GM18507 (cell line): ENCODE measurements around the gene ELMO1.

Experiments
- DNase-seq: peaks from one replicate; pipeline ENCODE4 v3.0.0; 2011; ENCODE audit warnings: low read depth; ENCODE audit not compliant: insufficient read length; ENCODE audit errors: extremely low spot score
- FAIRE-seq: peaks from 2 replicates; lab custom pipeline; 2011; peaks lifted over from hg19 to GRCh38; lab: Jason Lieb, UNC

The ELMO1 gene

DNA sequence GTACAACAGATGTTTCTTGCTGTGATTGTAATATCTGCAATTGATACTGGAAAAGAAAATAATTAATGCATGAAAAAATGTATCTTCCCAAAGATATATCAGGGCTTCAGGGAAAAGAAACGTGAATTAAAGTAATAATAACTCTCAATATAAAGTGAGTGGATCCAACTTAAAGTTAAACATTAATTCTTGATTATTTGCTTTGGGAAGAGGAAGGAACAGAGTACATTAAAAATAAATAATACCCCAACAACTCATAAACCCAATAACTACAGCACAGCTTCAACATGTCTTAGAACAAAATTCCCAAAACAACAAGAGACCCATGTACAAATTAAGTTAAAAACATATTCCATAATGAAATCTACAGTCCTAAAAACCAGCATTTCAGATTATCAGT lies 33.0 kb downstream of the ELMO1 start:
- DNase-seq = no peak
- FAIRE-seq = no peak

DNA sequence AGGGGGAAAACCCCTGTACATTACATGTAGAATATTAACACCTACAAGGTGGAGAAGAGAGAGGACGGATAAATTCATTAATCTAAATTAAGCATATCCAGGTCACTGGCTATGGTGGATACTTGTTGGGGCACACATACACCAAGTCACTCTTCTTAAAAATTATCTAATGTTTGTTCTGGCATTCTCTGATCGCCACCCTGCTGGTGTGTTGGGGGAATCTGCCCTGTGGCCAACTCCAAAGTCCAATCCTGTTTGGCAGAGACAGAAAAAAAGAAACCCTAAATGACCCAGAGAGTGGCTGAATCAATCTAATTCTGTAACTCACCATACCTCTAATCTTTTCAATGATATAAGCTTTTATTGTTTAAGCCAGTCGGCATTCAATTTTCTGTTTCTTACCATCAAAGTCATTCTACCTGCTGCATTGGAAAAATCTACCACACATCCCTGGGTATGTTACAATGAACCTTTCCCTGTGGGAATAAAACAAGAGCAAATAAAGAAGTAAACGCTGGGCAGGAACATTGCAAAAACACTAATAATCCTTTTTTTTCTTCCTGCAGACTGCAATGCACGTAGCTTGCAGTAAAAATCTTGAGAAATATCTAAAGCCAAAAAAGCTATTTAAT lies 34.2 kb downstream of the ELMO1 start:
- FAIRE-seq (no peak), DNase-seq (no peak)

DNA sequence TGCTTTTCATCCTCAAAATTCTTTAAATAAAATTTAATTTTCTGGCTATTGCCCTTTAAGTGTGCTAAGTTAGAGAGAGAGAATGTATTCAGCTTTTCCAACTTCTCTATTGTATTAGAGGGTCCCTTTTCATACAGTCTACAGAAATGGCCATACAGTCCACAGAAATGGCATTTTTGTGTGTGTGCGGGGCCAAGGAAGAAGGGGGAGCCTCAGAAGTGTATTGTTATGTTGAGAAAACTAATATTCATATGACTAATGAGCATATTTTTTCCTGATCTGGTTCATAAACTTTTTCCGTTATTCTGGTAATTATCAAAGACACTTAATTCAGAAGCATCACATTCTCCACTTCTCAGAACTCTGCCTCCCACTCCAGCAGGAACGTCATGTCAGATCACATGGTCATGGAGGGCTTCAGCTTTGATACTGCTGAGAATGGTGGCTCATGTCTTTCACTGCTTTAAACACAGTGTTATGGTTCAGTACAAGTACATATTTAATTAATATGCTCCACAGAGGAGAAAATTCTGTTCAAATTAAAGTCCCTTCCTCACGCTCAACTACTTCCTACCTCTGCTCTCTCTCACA lies 37.1 kb downstream of the ELMO1 start:
- no peak for FAIRE-seq
- DNase-seq = no peak

DNA sequence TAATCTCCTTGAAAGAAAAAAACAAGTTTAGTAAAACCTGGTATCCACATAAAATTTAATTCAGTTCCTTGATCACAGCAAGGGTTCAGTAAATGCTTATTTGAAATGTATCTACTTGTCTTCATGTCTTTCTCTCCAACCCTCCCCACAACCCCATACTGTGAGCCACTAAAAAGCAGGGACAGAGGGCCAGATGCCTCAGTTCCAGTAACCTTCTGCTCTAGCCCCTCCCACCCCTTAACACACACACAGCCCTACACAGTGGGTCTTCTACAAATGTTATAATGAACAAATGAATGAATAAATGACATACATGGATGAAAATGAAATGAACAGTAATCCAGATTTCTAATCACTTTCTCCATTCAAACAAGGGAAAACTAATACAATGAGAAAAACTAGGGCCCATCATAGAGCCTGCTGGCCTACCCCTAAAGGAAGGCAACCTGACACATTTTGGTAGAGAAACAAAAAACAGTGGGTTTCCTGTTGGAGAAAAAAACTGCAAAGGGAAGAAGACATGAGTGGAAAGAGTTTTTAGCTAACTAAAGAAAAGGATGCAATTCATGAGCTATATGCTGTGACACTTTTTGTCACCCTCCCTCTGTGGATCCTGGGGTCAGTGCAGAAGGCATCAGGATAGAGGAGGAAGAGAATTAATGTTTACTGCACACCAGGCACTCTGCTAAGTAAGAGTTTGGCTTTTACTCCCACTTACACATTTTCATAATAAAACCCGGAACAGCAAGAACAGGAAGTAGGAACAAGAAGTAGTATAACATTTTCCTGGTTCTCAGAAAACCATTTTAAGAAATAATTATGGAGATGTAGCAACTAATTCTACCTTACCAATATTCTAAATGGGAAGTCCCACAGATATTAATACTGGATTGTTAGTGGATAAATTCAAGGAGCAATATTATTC lies 38.1 kb downstream of the ELMO1 start:
- DNase-seq (no peak), FAIRE-seq (no peak)

DNA sequence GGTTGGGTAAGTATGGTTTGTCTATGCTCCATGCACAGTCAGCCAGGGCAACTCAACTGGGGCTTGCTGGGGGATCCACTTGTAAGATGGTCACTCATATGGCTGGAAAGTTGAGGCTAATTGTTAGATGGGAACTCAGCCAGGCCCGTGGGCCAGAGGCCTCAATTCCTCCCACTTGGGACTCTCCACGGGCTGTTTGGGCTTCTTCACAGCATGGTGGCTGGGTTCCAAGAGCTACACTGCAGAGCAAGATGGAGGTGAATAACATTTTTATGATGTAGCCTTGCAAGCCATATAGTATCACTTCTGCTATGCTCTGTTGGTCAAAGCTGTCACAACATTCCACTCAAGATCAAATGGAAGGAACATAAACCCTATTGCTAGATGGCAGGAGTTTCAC lies 39.2 kb downstream of the ELMO1 start:
- DNase-seq = no peak
- FAIRE-seq = no peak

DNA sequence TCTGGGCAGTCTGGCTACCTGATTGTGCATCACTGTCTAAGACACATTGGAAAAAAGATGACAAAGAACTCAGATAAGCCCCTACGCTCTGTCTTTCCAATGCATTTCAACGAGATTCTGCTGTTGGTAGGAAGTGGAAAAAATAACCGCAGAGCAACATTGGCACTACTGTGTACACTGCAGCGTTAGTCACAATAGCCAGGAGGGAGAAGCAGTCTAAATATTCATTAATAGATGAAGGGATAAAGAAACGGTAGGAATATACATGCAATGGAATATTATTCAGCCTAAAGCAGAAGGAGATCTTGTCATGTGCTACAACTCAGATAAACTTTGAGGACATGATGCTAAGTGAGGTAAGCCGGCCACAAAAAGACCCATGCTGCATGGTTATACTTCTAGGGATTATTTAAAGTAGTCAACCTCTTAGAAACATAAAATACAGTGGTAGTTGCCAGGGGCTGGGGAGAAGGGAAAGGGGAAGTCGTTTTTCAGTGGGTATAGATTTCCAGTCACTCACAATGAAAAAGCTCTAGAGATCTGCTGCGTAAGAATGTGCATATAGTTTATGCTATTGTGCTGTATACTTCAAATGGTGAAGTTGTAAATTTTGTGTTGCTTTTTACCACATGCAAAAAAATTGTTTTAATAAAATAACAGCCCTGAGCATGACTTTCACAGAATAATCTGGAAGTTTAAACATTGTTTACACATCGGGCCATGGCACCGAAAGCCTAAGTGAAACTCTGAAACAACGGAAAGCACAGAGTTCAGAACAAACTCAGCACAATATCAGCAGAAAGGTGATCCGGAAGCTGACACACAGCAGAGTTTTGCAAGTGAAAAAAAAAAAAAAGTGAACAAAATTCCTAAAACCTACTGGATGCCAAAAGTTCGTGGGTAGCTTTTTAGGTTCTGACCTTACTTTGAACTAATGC lies 40.1 kb downstream of the ELMO1 start:
- FAIRE-seq (peak; percentile 21), DNase-seq (no peak)

DNA sequence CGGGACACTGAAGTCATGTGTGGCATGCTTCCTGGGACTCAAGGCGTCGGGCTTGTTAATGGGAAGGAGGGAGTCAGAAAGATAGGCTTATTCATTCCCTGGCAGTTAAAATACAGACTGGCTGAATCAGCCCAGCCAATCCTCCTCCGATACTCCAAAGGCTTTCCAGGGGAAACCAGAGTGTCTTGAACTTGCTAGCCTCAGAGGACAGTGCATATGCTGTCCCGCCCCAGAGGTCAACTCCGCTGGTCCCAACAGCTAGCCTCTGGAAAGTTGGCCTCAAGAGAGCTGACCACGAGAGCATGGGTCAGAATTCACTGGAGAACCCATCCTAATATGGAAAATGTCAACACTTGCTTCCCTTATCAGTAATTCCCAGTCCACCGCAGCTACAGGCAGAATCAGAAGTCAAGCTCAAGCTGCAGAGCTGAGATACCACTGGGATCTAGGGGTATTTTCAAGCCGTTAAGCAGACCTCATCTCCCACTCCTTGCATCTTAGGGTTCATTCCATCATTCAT lies 43.0 kb downstream of the ELMO1 start:
- no peak for DNase-seq

DNA sequence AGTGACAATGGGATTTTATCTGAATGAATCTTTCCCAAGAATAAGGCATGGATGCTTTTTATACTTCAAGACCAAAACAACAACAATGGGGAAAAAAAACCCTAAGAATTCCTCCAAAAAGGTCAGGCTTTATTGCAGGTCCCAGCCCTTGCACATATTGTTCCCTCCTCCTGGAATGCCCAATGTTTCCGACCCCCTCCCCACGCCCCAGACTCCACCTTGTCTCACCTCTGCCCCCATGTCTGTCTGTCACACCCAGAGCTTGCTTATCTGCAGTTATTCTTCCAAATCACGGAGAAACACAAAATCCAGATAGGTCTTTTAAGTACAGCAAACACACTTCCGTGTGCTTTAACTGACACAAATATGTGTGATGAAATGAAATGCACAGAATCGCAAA lies 43.5 kb downstream of the ELMO1 start:
- FAIRE-seq (no peak), DNase-seq (no peak)

More for the DNA sequence above, 43.0 kb downstream of the ELMO1 start:
- no peak for FAIRE-seq

DNA sequence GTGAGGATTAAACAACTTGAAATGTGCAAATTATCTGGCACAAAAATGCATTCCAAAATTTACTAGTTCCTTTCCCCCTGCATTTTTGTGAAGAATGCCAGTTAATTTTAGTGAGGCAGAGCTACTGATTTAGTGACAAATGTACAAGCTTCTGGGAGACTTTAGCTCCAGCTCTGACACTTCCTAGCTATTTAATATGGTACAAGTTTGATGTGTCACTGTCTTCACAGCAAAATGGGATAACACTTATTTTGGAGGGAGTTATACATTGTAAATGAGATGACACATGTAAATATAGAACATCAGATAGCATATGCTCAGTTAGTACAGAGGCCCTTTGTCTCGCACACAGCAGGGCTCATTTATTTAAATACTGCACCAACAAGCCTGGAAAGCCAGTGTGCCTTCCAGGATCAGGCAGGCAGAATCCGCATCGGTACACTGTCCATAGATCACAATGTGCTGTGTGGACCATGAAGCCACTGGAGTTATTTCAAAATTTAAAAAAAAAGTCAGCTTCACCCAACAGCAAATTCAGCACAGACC lies 48.7 kb downstream of the ELMO1 start:
- no peak for FAIRE-seq

DNA sequence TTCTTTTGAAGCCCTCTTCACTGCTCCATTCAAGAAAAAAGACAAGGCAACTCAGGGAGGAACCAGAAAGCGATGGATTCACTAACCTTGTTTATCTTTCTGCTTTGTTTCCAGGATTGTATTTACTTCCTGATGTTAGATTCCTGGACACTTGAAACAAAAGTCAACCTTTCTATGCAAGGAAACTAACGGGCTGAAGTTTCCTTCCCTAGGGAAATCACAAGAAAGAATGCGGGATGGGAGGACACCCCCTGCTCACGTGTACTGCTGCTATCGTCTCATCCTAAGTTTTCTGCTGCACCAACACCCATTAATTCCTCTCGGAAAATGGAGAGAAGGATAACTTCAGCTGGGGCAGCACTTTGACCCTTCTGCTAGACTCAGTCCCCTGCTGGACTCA lies 50.3 kb downstream of the ELMO1 start:
- FAIRE-seq = no peak
- no peak for DNase-seq

More for the DNA sequence above, 48.7 kb downstream of the ELMO1 start:
- DNase-seq = no peak

DNA sequence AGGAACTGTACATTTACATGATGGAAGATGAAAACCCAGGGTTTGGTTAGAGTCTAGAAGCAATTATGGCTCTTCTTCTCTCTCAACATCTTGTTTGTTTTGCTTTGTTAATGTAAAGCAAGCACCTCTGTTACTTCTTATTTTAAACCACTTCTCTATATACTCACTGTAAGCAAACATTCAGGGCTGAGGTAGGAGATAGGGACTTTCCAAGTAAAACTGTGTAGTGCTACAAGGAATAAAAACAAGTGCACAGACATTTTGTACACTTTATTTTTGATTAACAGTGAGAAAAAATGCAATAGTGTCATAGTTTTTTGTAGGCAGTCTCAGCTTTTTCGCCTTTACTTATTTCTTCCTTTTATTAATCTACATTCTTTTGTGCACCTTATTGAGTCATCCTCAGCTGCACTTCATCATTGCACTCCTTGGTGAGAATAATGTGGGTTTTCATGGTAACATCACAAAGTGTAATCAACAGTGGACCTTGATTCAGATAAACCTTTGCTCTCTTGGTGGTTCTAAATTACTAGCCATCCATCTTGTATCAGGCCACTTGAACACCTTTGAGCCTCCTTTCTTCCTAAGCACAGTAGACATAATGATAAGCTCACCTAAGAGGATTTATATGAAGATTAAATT lies 52.9 kb downstream of the ELMO1 start:
- FAIRE-seq (no peak), DNase-seq (no peak)

DNA sequence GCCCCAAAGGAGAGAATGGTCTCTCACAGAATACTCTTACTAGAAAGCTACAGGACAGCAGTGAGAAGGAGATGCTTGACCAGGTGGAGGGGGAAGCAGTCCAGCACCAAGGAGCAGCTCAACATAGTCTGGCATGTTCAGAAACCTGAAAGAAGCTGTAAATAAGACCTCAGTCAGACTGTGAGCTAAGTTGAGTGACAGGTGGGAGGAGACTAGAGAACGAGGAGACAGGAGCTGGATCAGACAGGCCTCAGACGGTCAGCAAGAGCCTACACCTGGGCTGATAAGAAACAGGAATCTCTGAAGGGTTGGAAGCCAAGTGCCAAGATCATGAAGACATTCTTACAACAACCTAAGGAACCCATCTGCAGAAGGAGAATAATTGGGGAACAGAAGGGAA lies 54.5 kb downstream of the ELMO1 start:
- no peak for DNase-seq
- no peak for FAIRE-seq

DNA sequence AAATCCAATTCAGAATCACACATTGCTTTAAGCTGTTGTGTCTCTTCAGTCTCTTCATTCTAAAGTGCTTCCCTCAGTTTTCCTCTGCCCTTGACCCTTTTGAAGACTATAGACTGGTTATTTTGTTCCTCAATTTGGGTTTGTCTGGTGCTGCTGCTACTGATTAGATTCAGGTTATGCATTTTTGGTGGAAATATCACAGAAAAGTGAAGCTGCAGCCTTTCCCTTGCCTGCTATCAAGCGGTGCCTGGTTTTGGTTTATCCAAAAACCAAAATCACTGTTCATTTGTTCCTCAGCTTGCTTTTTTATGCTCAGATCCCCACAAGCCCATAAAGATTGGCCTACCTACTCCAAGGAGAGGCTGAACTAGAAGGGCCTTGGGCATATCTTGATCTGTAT lies 55.2 kb downstream of the ELMO1 start:
- DNase-seq (no peak), FAIRE-seq (no peak)

DNA sequence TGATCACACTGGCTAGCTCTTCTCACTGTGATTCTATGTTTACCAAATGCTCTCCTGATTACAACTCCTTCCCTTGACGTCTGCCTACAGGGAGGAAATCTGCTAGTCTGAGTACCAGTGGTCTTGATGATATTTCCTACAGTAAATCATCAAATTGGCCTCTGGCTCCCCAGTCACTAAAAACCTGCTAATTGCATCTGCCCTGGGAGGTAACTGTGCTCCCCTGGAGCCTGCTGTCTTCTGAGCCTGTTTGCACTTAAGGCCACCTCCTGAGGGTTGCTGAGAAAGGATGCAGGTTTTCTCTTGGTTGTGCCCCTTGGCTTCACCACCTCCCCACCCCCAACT lies 56.0 kb downstream of the ELMO1 start:
- DNase-seq = no peak
- no peak for FAIRE-seq

DNA sequence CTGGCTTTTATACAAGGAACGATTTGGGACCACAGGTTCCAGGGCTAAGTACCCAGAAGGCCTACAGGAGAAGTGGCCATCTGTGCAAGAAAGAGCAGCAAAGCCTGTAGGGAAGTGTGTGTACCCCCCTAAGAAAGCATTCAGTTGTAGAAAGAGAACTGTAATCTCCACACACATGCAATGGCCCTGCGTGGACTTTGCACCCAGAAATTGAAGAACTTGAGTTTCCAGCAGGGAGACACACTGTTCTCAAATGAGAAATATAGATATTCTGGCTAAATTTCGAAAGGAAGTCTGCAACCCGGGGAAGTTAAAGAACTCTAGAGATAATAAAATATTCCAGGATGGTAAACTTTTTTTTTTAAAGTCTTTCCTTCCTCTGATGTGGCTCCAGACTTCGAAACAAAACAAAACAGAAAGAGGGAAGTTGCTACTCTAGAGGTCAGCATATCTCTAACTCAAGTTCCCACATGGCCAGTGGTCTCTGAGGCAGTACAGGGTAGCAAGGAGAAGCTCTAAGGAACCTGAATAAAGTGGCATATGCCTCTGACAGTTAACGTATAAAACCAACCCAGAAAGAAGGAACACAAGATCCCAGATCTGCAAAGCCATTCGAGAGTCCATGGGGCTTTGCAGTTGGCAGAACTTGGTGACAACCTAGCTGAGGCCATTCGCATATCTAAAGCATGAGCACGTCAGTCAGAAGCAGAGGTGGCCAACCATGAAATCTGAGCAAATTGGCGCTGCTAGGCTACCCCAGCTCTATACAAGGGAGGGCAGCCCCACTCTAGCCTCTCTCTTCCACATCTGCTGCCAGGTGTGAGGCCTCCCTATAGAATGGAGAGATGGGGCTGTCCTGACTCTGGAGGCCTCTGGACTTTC lies 56.6 kb downstream of the ELMO1 start:
- FAIRE-seq (no peak), DNase-seq (no peak)

DNA sequence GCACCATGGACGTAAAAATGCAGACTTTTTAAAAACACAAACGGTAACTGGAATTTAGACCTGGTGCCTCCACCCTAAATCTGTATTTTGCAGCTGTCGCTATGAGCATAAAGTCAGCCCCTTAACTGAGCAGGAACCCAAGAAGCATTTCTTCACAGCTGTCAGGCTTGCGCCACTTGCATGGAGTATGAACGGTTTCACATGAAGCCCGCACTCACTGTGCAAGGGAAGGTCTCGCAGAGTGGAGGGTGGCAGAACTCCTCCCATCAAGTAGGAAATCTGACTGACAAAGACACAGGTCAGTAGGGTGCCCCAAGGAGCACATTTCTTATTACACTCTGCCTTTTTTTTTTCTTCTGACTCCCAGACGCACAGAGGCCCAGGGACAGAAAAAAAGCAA lies 58.5 kb downstream of the ELMO1 start:
- DNase-seq (no peak), FAIRE-seq (no peak)

DNA sequence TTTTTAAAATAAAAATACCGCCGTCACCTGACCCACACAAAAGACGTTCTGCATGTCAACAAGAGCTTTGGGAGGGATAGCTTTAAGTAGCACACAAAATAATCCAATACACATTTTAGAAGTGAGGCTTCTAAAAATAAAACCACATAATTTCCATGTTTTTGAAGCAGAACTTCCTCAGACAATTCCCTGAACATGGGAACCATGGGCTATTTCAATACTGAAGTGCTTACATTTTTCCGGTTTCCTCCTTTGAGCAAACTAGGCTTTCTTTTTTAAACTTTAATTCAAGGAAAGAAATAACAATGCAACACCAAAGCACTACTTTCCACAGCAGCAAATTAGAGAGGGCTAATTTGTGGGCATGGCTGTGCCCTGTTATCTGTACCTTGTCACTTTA lies 59.9 kb downstream of the ELMO1 start:
- FAIRE-seq (no peak), DNase-seq (no peak)

DNA sequence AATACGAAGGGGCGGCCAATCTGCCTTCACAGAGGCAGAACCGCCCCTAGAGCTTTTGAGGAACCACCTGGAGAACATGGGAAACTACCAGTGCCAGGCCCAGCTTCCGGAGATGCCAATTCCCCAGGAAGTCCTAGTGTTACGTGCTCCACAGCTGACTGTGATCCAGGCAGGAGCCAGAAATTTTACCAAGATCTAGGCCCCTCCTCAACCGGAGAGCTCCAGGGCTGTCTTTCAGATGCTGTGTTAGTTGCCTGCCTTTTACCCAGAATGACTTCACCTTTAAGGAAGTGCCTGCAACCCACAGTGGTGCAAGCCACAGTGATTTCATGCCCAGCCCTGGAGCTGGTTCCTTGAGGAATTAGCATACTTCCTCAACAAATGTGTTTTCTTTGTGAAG lies 62.9 kb downstream of the ELMO1 start:
- FAIRE-seq = no peak

More for the DNA sequence above, 62.9 kb downstream of the ELMO1 start:
- DNase-seq = no peak
